ENCODE results near the gene HNRNPR.
"Not testable (repeated sequence)": the region's sequence is repeated elsewhere in the genome, so short reads cannot be mapped to it uniquely, and the experiment has no call there.

The HNRNPR gene

GRCh38 chr1:23322770-23323169 is 21.3 kb downstream of the HNRNPR start:
- Histone ChIP-seq H3K9me2 (replicated peaks; ENCODE audit: low read depth, low read length) (no peaks in the 10 kb centered on the region), H2AFZ (ENCODE audit: low read length) (no peak overlapping the region), H3K4me1 (ENCODE audit: insufficient read depth, low read length, poor library complexity, severe bottlenecking) (peaks cover 14% of the 10 kb centered on the region), H3K9me3 (ENCODE audit: insufficient read depth, low read depth, low read length) (no peaks in the 10 kb centered on the region), H3K4me2 (ENCODE audit: low read depth, low read length, poor library complexity, severe bottlenecking) (no peak overlapping the region), H3K79me2 (ENCODE audit: insufficient read depth, low read length) (peaks cover 84% of the 10 kb centered on the region), H3K36me3 (ENCODE audit: insufficient read depth, low read length) (peaks cover 87% of the 10 kb centered on the region), H3K27me3 (ENCODE audit: insufficient read depth, low read length, poor library complexity, severe bottlenecking) (no peaks in the 10 kb centered on the region), H3F3A (ENCODE audit: low read depth) (peaks cover 6% of the 10 kb centered on the region; the same call in 1 of the 2 replicates), H4K20me1 (ENCODE audit: insufficient read depth, low read length, poor library complexity, severe bottlenecking) (peaks cover 96% of the 10 kb centered on the region), H3K9ac (ENCODE audit: low read depth, low read length, poor library complexity, severe bottlenecking) (no peak overlapping the region), H3K4me3 (ENCODE audit: low read length, poor library complexity, severe bottlenecking) (no peak overlapping the region)
- TF ChIP-seq, protein P1, sequence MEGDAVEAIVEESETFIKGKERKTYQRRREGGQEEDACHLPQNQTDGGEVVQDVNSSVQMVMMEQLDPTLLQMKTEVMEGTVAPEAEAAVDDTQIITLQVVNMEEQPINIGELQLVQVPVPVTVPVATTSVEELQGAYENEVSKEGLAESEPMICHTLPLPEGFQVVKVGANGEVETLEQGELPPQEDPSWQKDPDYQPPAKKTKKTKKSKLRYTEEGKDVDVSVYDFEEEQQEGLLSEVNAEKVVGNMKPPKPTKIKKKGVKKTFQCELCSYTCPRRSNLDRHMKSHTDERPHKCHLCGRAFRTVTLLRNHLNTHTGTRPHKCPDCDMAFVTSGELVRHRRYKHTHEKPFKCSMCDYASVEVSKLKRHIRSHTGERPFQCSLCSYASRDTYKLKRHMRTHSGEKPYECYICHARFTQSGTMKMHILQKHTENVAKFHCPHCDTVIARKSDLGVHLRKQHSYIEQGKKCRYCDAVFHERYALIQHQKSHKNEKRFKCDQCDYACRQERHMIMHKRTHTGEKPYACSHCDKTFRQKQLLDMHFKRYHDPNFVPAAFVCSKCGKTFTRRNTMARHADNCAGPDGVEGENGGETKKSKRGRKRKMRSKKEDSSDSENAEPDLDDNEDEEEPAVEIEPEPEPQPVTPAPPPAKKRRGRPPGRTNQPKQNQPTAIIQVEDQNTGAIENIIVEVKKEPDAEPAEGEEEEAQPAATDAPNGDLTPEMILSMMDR (conservative IDR thresholded peaks at IDR 0.05; ENCODE audit: low read length) = no peak
- TF ChIP-seq EZH2phosphoT487 (IDR thresholded peaks at IDR 0.05; ENCODE audit: borderline replicate concordance) = no peak

GRCh38 chr1:23310280-23310679 is 33.8 kb downstream of the HNRNPR start:
- Histone ChIP-seq H3K79me2 (ENCODE audit: insufficient read depth, low read length) (peaks cover 35% of the 10 kb centered on the region), H3K36me3 (ENCODE audit: insufficient read depth, low read length) (peaks cover 94% of the 10 kb centered on the region), H4K20me1 (ENCODE audit: insufficient read depth, low read length, poor library complexity, severe bottlenecking) (peaks cover 70% of the 10 kb centered on the region)
- H2AFZ ChIP-seq (ENCODE audit: low read length); H3F3A ChIP-seq (ENCODE audit: low read depth); H3K4me1 ChIP-seq (ENCODE audit: insufficient read depth, low read length, poor library complexity, severe bottlenecking); H3K27me3 ChIP-seq (ENCODE audit: insufficient read depth, low read length, poor library complexity, severe bottlenecking); H3K9me2 ChIP-seq (replicated peaks; ENCODE audit: low read depth, low read length); H3K9me3 ChIP-seq (ENCODE audit: insufficient read depth, low read depth, low read length); H3K4me3 ChIP-seq (ENCODE audit: low read length, poor library complexity, severe bottlenecking); H3K9ac ChIP-seq (ENCODE audit: low read depth, low read length, poor library complexity, severe bottlenecking); H3K4me2 ChIP-seq (ENCODE audit: low read depth, low read length, poor library complexity, severe bottlenecking): not testable (repeated sequence)

- peaks cover 79% of the 10 kb centered on the region for H3K36me3 ChIP-seq (ENCODE audit: insufficient read depth, low read length)
- H3K9me2 ChIP-seq (replicated peaks; ENCODE audit: low read depth, low read length) = no peaks in the 10 kb centered on the region
- H4K20me1 ChIP-seq (ENCODE audit: insufficient read depth, low read length, poor library complexity, severe bottlenecking) = peaks cover 24% of the 10 kb centered on the region
- TF ChIP-seq, protein P1 (conservative IDR thresholded peaks at IDR 0.05; ENCODE audit: low read length) = no peak
- no peak for TF ChIP-seq EZH2phosphoT487 (IDR thresholded peaks at IDR 0.05; ENCODE audit: borderline replicate concordance)
- H3K4me3 ChIP-seq (ENCODE audit: low read length, poor library complexity, severe bottlenecking) = no peak overlapping the region
- no peaks in the 10 kb centered on the region for H3K27me3 ChIP-seq (ENCODE audit: insufficient read depth, low read length, poor library complexity, severe bottlenecking)
- no peaks in the 10 kb centered on the region for H3K79me2 ChIP-seq (ENCODE audit: insufficient read depth, low read length)
- H3F3A ChIP-seq (ENCODE audit: low read depth) = no peaks in the 10 kb centered on the region
- no peak overlapping the region for H3K9ac ChIP-seq (ENCODE audit: low read depth, low read length, poor library complexity, severe bottlenecking)
- H3K4me1 ChIP-seq (ENCODE audit: insufficient read depth, low read length, poor library complexity, severe bottlenecking) = no peaks in the 10 kb centered on the region
- H3K4me2 ChIP-seq (ENCODE audit: low read depth, low read length, poor library complexity, severe bottlenecking) = no peak overlapping the region
- no peak overlapping the region for H2AFZ ChIP-seq (ENCODE audit: low read length)
- H3K9me3 ChIP-seq (ENCODE audit: insufficient read depth, low read depth, low read length) = no peaks in the 10 kb centered on the region
Observed at GRCh38 chr1:23304140-23304620, 39.9 kb downstream of the HNRNPR start.

DNA sequence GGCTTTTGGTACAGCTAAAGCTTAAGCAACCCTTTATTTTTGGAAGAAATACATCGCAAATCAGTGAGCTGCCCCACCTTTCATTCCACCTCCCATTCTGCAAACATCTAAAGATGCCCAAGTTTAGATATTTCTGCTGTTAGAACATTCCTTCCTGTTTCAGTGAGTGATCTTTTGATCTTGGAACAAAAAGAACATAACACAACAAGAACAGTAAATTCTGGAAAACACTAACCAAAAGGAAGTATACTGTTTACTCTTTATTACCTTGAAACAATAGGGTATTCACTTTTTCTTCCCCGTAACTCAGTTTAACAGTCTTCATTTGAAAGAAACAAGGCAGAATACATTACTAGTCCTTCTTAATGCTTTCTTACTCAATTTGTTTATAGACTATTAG is 40.6 kb downstream of the HNRNPR start:
- Histone ChIP-seq H3K9me3 (ENCODE audit: insufficient read depth, low read depth, low read length) (no peaks in the 10 kb centered on the region), H3K9ac (ENCODE audit: low read depth, low read length, poor library complexity, severe bottlenecking) (no peak overlapping the region), H3K4me2 (ENCODE audit: low read depth, low read length, poor library complexity, severe bottlenecking) (no peak overlapping the region), H3K9me2 (replicated peaks; ENCODE audit: low read depth, low read length) (no peaks in the 10 kb centered on the region), H3K27me3 (ENCODE audit: insufficient read depth, low read length, poor library complexity, severe bottlenecking) (no peaks in the 10 kb centered on the region), H3K79me2 (ENCODE audit: insufficient read depth, low read length) (no peaks in the 10 kb centered on the region), H3K36me3 (ENCODE audit: insufficient read depth, low read length) (peaks cover 78% of the 10 kb centered on the region), H3K4me3 (ENCODE audit: low read length, poor library complexity, severe bottlenecking) (no peak overlapping the region), H4K20me1 (ENCODE audit: insufficient read depth, low read length, poor library complexity, severe bottlenecking) (peaks cover 18% of the 10 kb centered on the region), H2AFZ (ENCODE audit: low read length) (no peak overlapping the region), H3K4me1 (ENCODE audit: insufficient read depth, low read length, poor library complexity, severe bottlenecking) (no peaks in the 10 kb centered on the region), H3F3A (ENCODE audit: low read depth) (no peaks in the 10 kb centered on the region)
- TF ChIP-seq, protein P1 (conservative IDR thresholded peaks at IDR 0.05; ENCODE audit: low read length) = no peak
- TF ChIP-seq EZH2phosphoT487 (IDR thresholded peaks at IDR 0.05; ENCODE audit: borderline replicate concordance) = no peak

Data from Loucy (cell line).